HG03280 (cell line): ENCODE measurements around the gene NUAK2.
A peak's percentile ranks its signal among the peaks of the same experiment; 100 is the strongest.

ENCODE experiments used
- ATAC-seq: cut with Tn5 transposase; IDR thresholded peaks from one replicate; pipeline ENCODE4 v1.9.1; 2021; ENCODE audit warnings: mild to moderate bottlenecking, moderate library complexity; ENCODE audit not compliant: unreplicated experiment

The NUAK2 gene

DNA sequence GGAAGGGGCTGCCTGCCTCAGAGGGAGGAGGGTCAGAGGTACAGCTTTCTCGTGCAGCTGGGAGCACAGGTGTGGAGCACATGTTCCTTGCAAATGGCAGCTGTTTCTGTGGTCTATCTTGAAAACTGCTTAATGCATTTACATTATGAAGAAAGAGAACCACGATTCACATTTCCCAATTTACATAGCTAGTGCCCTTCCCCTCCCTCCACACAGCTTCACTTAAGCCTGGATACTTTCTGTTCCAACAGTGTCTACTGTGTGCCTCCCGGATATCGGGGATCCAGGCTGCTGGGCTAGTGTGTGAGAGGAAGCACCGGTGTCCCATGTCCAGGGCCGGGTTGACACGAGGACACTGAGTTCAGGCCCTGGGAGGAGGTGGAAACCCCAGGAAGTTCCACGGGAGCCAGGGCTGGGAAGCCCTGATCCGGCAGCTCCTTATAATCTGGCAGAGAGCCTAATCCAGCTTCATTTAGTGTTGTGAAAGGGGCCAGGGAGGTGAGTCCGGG lies 62.2 kb downstream of the NUAK2 start:
- ATAC-seq: no peak

DNA sequence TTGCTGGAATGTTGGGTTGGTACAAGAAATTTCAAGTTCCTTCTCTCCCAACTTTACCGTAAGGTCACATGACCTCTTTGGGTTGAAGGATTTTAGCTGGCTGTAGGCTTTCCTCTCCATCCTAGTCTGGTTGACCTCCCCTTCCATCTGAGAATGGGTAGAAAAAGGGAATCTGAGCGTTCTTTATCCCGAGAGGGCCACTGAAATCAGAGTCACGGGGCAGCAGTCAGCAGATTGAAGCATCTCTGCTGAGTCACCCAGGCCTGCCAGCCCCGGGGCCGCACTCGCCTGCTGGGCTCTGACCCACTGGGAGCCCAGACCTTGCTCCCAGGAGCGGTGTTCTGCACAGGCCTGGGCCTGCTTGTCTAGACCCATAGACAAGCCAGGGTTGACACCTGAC lies 62.8 kb downstream of the NUAK2 start:
- ATAC-seq: no peak

GRCh38 chr1:205258261-205258691 lies 63.3 kb downstream of the NUAK2 start:
- no peak for ATAC-seq

- ATAC-seq: no peak
Observed at GRCh38 chr1:205257735-205258134, 63.8 kb downstream of the NUAK2 start.

GRCh38 chr1:205256951-205257625 lies 64.5 kb downstream of the NUAK2 start:
- no peak for ATAC-seq

- peak; percentile 62 for ATAC-seq
Observed at GRCh38 chr1:205255941-205256780, 65.4 kb downstream of the NUAK2 start.
